ENCODE measurements around the gene BTBD2.
A peak's percentile ranks its signal among the peaks of the same experiment; 100 is the strongest.

The BTBD2 gene

GRCh38 chr19:2015608-2015950 is at the start of gene BTBD2:
Gene BTBD2, minus strand, starts transcription at chr19:2015714. Its CDS starts 11 bp downstream, at chr19:2015703.
- peak; percentile 66 for DNase-seq

DNA sequence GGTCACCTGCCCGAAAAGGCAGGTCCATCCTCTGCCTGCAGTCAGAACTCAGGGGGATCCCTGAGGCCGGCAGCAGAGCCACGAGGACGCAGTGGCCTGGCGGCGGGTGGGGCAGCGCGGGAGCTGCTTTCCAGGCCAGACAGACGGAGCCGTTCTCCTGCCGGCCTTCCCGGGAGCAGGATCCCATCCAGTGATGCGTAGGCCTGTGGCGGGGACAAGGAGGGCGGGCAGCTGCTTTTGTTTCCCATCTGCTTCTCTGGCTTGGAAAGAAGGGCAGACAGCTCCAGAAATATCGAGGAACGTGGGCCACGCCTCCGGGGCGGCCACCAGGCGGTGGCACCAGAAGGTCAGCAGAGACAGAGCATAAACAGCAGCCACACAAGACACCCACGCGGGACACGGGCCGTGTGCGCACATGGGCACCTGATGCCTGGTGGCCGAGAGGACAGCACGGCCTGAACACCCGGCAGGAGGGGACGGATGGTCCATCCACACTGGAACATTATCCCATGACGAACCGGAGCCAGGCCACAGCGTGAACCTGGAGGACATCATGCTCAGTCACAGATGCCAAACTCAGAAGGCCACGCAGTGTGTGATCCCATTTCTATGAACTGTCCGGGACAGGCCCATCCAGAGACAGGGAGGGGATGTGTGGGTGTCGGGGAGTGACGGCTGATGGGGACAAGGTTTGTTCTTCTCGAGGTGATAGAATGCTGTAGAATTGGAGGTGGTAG is 49.4 kb upstream of the BTBD2 start:
- no peak for DNase-seq

GRCh38 chr19:2064395-2064787 is 48.9 kb upstream of the BTBD2 start:
- no peak for DNase-seq

GRCh38 chr19:2063824-2064223 is 48.3 kb upstream of the BTBD2 start:
- no peak for DNase-seq

DNA sequence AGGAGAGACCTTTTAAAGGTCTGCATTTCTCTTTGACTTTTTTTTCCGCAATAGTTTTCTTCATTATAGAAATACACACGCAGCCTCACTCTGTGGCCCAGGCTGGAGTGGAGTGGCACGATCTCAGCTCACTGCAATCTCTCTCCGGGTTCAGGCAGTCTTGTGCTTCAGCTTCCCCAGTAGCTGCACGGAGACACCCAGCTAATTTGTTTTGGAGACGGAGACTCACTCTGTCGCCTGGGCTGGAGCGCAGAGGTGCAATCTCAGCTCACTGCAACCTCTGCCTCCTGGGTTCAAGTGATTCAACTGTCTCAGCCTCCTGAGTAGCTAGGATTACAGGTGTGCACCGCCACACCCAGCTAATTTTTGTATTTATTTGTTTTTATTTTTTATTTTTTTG is 47.3 kb upstream of the BTBD2 start:
- DNase-seq, result no peak

DNA sequence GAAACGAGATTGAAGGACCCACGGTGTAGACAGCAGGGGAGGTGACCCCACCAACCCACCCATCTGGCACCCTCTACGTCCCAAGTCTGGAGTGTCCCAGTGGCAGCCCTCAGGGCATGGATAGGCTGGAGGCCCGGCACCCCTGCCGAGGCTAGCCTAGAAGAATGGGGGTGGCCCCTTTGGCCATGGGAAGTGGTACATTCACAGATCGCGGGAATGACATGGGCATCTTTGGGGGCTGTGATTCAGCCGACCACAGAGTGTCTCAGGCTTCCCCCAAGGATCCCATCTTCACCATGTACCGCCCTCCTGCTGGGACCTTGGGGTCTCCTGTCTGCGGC is 46.8 kb upstream of the BTBD2 start:
- no peak for DNase-seq

- peak; percentile 99 for DNase-seq
Measured at GRCh38 chr19:2061495-2062388, 46.2 kb upstream of the BTBD2 start.

DNA sequence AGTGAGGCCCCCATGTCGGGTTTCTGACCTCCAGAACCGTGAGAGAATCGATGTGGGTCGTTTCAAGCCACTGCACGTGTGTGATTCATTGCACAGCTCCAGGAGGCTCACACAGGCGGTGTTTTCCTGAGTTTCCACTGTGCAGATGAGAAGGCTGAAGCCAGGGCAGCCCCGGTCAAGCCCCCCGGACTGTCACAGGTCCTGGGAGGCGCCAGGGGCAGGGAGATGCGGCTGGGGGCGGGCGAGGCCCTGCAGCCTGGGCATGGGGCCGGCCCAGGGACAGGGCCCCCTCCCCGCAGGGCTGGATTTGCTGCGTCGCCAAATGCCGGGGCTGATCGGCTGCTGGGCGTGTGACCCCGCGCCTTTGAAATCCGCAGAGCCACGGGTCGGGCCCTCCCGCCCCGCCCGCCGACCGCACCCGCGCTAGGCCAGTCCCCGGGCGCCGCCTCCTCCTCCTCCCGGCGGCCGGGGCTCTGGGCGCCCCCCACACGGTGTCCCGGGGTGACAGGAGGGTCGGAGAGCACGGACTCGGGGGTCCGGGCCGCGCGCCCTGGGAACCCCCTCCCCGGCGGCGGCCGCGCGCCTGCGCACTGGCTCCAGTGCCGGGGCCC is 45.5 kb upstream of the BTBD2 start:
- peak; percentile 63 for DNase-seq

- no peak for DNase-seq
Measured at GRCh38 chr19:2059422-2060201, 44.1 kb upstream of the BTBD2 start.

GRCh38 chr19:2058570-2059421 is 43.3 kb upstream of the BTBD2 start:
- DNase-seq, result no peak

GRCh38 chr19:2057484-2058469 is 42.3 kb upstream of the BTBD2 start:
- no peak for DNase-seq

GRCh38 chr19:2056837-2057192 is 41.3 kb upstream of the BTBD2 start:
- no peak for DNase-seq

GRCh38 chr19:2055931-2056836 is 40.7 kb upstream of the BTBD2 start:
- peak; percentile 27 for DNase-seq

- no peak for DNase-seq
Measured at GRCh38 chr19:2054763-2055162, 39.2 kb upstream of the BTBD2 start.

DNA sequence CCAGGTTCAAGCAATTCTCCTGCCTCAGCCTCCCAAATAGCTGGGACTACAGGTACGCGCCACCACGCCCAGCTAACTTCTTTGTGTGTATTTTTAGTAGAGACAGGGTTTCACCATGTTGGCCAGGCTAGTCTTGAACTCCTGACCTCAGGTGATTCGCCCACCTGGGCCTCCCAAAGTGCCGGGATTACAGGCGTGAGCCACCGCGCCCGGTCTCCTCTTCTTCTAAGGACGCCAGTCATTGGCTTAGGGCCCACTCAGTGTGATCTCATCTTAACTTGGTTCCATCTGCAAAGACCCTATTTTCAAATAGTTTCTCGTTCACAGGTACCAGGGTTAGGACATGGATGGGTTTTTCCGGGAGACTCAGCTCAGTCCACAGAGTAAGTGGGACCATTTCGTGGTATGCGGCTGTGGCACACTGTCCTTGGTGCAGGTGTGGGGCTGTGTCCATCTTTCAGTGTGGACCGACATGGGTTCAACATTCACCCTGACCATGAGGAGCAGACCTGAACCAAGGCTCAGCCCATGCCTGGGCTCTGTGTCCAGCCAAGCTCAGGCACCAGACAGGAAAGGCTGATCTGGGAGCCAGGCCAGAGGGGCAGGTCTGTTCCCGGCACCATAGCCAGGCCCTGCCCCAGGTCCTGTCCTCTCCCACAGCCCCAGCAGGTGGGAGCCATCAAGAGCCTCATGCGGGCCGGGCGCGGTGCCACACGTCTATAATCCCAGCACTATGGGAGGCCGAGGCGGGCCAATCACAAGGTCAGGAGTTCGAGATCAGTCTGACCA is 38.3 kb upstream of the BTBD2 start:
- no peak for DNase-seq

DNA sequence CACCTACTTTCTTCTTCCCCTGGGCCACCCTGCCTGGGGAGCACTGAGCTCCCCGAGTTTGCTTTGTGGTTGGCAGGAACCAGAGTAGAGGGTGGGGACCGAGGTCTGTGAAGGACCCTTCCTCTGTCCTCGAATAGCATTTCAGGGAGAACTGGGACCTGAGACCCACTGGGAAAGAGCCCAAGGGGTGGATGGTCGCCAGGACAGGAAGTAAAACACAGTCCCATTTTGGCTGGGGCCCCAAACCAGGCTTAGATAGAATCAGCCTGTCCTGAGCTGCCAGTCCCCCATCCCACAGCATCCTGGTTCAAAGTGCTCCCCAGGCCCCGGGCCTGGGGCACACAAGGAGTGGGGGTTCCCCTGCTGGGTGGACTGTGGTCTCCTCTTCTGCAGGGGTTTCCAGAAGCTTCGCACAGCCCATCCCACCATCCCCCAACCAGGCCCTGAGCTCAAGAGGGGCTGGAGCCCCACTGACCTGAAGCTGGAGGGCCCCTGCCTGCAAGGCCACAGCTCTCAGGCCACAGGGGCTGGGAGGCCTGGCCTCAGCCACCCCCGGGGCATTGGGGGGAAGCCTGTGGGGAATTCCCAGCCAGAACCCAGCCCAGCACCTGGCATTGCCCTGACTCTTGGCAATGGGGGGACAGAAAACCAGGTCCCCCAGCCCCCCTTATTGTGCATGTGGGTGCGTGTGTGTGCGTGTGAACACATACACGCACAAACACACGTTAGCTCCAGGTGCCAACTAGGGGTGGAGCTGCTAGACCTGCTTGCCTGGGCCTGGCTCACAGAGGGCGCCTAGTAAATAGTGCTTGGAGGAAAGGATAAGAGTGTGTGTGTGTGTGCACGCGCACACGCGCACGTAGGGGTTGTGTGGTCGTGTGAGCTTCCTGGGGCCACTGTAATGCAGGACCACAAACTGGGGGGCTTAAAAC is 36.5 kb upstream of the BTBD2 start:
- peak; percentile 68 for DNase-seq

DNA sequence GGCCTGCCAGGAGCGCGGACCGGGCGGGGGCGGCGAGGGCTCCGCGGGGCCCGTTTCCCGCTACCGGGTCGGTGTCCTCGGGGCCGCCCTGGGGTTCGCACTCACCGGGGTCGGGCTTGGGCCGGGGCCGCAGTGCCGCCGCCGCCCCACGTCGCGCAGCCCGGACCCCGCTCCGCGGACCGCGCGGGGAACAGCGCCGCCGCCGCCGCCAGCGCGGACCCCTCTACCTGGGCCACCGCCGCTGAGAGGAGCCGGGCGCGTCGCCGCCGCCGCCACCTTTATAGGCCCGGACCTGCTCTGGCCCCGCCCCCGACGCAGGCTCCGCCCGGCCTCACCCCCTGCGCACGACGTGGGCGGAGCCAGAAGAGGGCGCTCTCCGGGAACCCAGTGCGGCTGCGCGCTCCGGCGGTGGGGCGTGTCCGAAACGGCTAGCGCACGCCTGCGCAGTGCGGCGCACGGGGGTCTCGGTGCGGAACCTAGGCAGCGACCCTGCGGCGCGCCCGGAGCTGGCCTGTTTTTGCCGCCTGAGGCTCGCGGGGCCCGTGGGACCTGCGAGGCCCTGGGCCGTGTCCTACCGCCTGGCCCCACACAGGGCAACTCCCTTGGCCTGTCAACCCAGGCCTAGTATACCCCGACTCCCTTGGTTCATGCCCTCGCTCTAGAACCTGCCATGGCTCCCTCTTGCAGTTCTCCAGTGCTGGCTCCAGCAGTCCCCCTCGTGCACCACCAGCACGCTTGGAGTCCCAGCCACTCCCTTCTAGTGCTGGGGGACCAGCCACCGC is 35.7 kb upstream of the BTBD2 start, which contains the start of gene MKNK2:
MKNK2 (minus strand) TSS at position 254 of the 782 bp plus-strand sequence. CDS start 393 bp downstream, outside the sequence.
- DNase-seq, result peak; percentile 84
